HepG2 (cell line): ENCODE measurements around the gene ENO1. TPM values are rescaled to one million over a fixed set of nuclear protein-coding genes. Genes with fewer than 3 reads are reported as not detected.
A peak's percentile ranks its signal among the peaks of the same experiment; 100 is the strongest.

Experiments used
- ADNP ChIP-seq: sonication (generic); formaldehyde crosslinking; IDR thresholded peaks from 2 replicates; pipeline ENCODE4 v1.4.0; 2020; ENCODE audit warnings: missing genetic modification reagents
- BCL6 ChIP-seq: IDR thresholded peaks from 2 replicates; pipeline ENCODE4 v1.6.1; 2016; ENCODE audit warnings: missing genetic modification reagents, missing compliant biosample characterization
- HNF4A ChIP-seq: sonication (generic); formaldehyde crosslinking; IDR thresholded peaks from 2 replicates; pipeline ENCODE4 v1.4.0; 2020; ENCODE audit warnings: missing genetic modification reagents
- HNRNPL ChIP-seq: fragments of 200-400 bp; formaldehyde crosslinking; IDR thresholded peaks from 2 replicates; pipeline ENCODE4 v1.6.1; 2017; ENCODE audit warnings: mild to moderate bottlenecking, low read depth, low read length
- MEIS2 ChIP-seq: sonication (generic); formaldehyde crosslinking; IDR thresholded peaks from 2 replicates; pipeline ENCODE4 v1.9.0; 2021; ENCODE audit warnings: mild to moderate bottlenecking, missing genetic modification reagents
- NFE2L2 ChIP-seq: fragments of 150-350 bp; IDR thresholded peaks from 2 replicates; pipeline ENCODE4 v1.6.1; 2014; ENCODE audit warnings: low read length
- POGZ ChIP-seq: sonication (generic); formaldehyde crosslinking; IDR thresholded peaks from 2 replicates; pipeline ENCODE4 v1.4.0; 2020; ENCODE audit warnings: mild to moderate bottlenecking, missing genetic modification reagents
- RARA ChIP-seq: IDR thresholded peaks from 2 replicates; pipeline ENCODE4 v1.6.1; 2016; ENCODE audit warnings: missing genetic modification reagents, missing compliant biosample characterization
- RXRB ChIP-seq: IDR thresholded peaks from 2 replicates; pipeline ENCODE4 v1.6.1; 2016; ENCODE audit warnings: borderline replicate concordance, missing genetic modification reagents, missing compliant biosample characterization
- SAP130 ChIP-seq: IDR thresholded peaks from 2 replicates; pipeline ENCODE4 v1.6.1; 2016; ENCODE audit warnings: low read depth
- STAG1 ChIP-seq: sonication (generic); formaldehyde crosslinking; IDR thresholded peaks from 2 replicates; pipeline ENCODE4 v1.4.0; 2020; ENCODE audit warnings: missing genetic modification reagents
- TEAD3 ChIP-seq: optimal IDR thresholded peaks from 2 replicates; pipeline ENCODE3; 2016; ENCODE audit warnings: borderline replicate concordance
- YEATS4 ChIP-seq: sonication (generic); formaldehyde crosslinking; IDR thresholded peaks from 2 replicates; pipeline ENCODE4 v1.4.0; 2020; ENCODE audit warnings: missing genetic modification reagents, borderline replicate concordance
- ZEB1 ChIP-seq: IDR thresholded peaks from 2 replicates; pipeline ENCODE4 v1.6.1; 2012; ENCODE audit warnings: mild to moderate bottlenecking, low read depth, inconsistent platforms; ENCODE audit not compliant: insufficient replicate concordance
- ZMYM3 ChIP-seq: sonication (generic); formaldehyde crosslinking; IDR thresholded peaks from 2 replicates; pipeline ENCODE4 v1.5.1; 2020; ENCODE audit warnings: mild to moderate bottlenecking, missing genetic modification reagents
- ZMYM4 ChIP-seq: sonication (generic); formaldehyde crosslinking; IDR thresholded peaks from 2 replicates; pipeline ENCODE4 v1.8.1; 2023; ENCODE audit warnings: mild to moderate bottlenecking, missing genetic modification reagents
- ZNF280B ChIP-seq: sonication (generic); formaldehyde crosslinking; IDR thresholded peaks from 2 replicates; pipeline ENCODE4 v1.5.0; 2020; ENCODE audit warnings: missing genetic modification reagents, mild to moderate bottlenecking, borderline replicate concordance
- ZNF574 ChIP-seq: sonication (generic); formaldehyde crosslinking; IDR thresholded peaks from 2 replicates; pipeline ENCODE4 v1.4.0; 2020; ENCODE audit warnings: missing genetic modification reagents
- polyA plus RNA-seq, 8 experiments: library from polyadenylated mRNA; depleted of rRNA in 3 of 8; stranded (reverse) in 7 of 8; unstranded in 1 of 8; fragments of >200 nt; fragmentation: Illumina TruSeq in 4 of 8; extraction: Trizol in 4 of 8; gene quantifications; 2 replicates each; pipeline versions ENCODE4 v1.2.1 to v1.2.3, GENCODE V29; 2011 to 2016; ENCODE audit warnings: low read depth in 4 of 8, missing spikeins in 1 of 8, mixed read lengths in 1 of 8; ENCODE audit not compliant: insufficient read depth in 1 of 8
- total RNA-seq, 5 experiments: library from RNA; depleted of rRNA; stranded (reverse); fragments of >200 nt; fragmentation: Illumina TruSeq; extraction: Trizol; gene quantifications; 2 replicates each; pipeline ENCODE4 v1.2.3, GENCODE V29; 2016; ENCODE audit warnings: low read depth in 1 of 5
- TF ChIP-seq, protein P1 (sequence below): sonication (generic); formaldehyde crosslinking; IDR thresholded peaks from 2 replicates; pipeline ENCODE4 v1.5.0; 2020; ENCODE audit warnings: missing genetic modification reagents
- TF ChIP-seq, protein P2 (sequence below): IDR thresholded peaks from 2 replicates; pipeline ENCODE4 v1.6.1; 2018; ENCODE audit warnings: missing genetic modification reagents
- TF ChIP-seq, protein P3 (sequence below): sonication (generic); formaldehyde crosslinking; conservative IDR thresholded peaks from 2 replicates; pipeline ENCODE4 v1.4.0; 2020; ENCODE audit warnings: mild to moderate bottlenecking, missing genetic modification reagents, moderate library complexity

The ENO1 gene
- total and polyA plus RNA-seq, 2 of the 13 experiments (the other 11 are each of a cell fraction or from before 2014, with no cell fraction given), result 1,559 to 3,103 TPM

GRCh38 chr1:8847990-8848389 is 30.5 kb downstream of the ENO1 start (continued):
- TF ChIP-seq ZNF574 (CRISPR knock-in tag) (peak; percentile 42; the same call in 1 of the 2 replicates), TEAD3 (CRISPR knock-in tag) (peak; percentile 49), BCL6 (CRISPR knock-in tag) (0 out of 2 replicates have a peak, but pooled peaks have one; percentile 7), ZMYM4 (CRISPR knock-in tag) (peak; percentile 57; the same call in 1 of the 2 replicates), RXRB (CRISPR knock-in tag) (peak; percentile 52; the same call in 1 of the 2 replicates), YEATS4 (CRISPR knock-in tag) (peak; percentile 55; the same call in 1 of the 2 replicates), HNRNPL (0 out of 2 replicates have a peak, but pooled peaks have one; percentile 51), MEIS2 (peak; percentile 58; the same call in 1 of the 2 replicates), SAP130 (CRISPR knock-in tag) (peak; percentile 51; the same call in 1 of the 2 replicates), ZMYM3 (CRISPR knock-in tag) (peak; percentile 92), ADNP (CRISPR knock-in tag) (0 out of 2 replicates have a peak, but pooled peaks have one; percentile 23), NFE2L2 (no peak), ZNF280B (CRISPR knock-in tag) (peak; percentile 26; the same call in 1 of the 2 replicates), ZEB1 (no peak), RARA (CRISPR knock-in tag) (peak; percentile 85), POGZ (CRISPR knock-in tag) (peak; percentile 63; the same call in 1 of the 2 replicates), HNF4A (peak; percentile 81), STAG1 (CRISPR knock-in tag) (0 out of 2 replicates have a peak, but pooled peaks have one; percentile 29)
- TF ChIP-seq, protein P1, sequence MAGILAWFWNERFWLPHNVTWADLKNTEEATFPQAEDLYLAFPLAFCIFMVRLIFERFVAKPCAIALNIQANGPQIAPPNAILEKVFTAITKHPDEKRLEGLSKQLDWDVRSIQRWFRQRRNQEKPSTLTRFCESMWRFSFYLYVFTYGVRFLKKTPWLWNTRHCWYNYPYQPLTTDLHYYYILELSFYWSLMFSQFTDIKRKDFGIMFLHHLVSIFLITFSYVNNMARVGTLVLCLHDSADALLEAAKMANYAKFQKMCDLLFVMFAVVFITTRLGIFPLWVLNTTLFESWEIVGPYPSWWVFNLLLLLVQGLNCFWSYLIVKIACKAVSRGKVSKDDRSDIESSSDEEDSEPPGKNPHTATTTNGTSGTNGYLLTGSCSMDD (CRISPR knock-in tag), result no peak
- TF ChIP-seq, protein P2, sequence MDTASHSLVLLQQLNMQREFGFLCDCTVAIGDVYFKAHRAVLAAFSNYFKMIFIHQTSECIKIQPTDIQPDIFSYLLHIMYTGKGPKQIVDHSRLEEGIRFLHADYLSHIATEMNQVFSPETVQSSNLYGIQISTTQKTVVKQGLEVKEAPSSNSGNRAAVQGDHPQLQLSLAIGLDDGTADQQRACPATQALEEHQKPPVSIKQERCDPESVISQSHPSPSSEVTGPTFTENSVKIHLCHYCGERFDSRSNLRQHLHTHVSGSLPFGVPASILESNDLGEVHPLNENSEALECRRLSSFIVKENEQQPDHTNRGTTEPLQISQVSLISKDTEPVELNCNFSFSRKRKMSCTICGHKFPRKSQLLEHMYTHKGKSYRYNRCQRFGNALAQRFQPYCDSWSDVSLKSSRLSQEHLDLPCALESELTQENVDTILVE (CRISPR knock-in tag), result no peak
- TF ChIP-seq, protein P3, sequence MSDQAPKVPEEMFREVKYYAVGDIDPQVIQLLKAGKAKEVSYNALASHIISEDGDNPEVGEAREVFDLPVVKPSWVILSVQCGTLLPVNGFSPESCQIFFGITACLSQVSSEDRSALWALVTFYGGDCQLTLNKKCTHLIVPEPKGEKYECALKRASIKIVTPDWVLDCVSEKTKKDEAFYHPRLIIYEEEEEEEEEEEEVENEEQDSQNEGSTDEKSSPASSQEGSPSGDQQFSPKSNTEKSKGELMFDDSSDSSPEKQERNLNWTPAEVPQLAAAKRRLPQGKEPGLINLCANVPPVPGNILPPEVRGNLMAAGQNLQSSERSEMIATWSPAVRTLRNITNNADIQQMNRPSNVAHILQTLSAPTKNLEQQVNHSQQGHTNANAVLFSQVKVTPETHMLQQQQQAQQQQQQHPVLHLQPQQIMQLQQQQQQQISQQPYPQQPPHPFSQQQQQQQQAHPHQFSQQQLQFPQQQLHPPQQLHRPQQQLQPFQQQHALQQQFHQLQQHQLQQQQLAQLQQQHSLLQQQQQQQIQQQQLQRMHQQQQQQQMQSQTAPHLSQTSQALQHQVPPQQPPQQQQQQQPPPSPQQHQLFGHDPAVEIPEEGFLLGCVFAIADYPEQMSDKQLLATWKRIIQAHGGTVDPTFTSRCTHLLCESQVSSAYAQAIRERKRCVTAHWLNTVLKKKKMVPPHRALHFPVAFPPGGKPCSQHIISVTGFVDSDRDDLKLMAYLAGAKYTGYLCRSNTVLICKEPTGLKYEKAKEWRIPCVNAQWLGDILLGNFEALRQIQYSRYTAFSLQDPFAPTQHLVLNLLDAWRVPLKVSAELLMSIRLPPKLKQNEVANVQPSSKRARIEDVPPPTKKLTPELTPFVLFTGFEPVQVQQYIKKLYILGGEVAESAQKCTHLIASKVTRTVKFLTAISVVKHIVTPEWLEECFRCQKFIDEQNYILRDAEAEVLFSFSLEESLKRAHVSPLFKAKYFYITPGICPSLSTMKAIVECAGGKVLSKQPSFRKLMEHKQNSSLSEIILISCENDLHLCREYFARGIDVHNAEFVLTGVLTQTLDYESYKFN (CRISPR knock-in tag), result peak; percentile 25; the same call in 1 of the 2 replicates
